HG03196 (cell line): ENCODE results near the gene TACC2.

Experiments
- ATAC-seq: cut with Tn5 transposase; IDR thresholded peaks from one replicate; pipeline ENCODE4 v1.9.1; 2021; ENCODE audit not compliant: unreplicated experiment

TACC2 gene

DNA sequence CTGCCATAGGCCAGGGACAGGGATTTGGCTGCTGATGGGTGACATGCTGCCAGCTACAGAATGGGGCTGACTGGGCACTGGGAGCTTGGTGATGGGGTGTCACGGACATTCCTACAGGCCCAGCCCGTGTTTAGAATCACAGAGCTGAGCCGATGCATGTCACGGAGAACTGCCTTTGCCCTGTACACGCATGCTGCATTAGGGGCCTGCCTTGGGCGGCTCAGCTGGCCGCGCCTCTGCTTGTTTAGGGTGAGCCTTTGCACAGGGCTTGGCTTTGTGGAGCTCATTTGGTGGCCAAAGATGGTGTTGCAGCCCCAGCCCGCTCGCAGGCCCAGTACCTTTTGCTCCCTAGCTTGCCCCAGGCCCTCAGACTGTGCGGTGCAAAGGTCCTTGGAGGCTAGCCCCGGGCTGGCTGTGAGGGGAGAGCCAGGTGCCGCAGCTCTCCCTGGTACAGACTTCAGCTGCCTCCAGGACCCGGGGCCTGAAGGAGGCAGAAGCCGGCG lies 173.8 kb downstream of the TACC2 start:
- ATAC-seq = no peak

DNA sequence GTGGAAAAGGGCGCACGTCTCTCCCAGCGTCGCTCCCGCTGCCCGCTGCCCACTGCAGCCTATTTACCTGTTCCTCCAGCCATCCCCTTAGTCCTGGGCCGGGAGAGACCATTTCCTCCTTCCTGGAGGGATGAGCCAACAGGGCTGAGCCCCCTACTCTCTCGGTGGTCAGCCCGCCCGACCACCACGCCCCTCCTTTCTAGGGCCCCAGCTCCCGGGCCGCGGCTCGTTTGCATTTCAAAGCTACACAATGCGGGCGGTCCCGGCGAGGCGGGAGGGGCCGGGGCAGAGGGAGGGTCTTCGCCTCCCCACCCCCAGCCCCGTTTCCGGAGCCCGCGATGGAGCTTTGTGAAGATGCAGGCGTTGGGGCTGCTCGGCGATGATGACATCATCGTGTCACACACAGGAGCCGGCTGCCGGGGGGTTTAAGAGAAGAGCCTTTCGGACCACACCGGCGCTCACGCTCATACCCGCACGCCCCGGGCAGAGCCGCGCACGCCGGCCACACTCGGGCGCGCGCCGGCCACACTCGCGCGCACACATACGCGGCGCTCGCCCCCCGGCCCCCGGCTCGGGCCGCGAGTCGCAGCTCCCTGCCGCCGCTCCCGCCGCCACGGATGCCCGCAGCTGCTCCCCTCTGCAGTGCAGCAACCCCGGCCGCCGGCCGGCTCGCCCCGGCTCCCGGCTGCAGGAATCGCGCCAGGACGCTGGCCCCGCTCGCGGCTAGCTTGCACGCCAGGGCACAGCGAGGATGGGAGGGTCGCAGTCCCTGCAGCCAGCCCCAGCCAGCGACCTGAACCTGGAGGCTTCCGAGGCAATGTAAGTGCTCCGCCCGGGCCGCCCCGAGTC lies 174.4 kb downstream of the TACC2 start:
- no peak for ATAC-seq

DNA sequence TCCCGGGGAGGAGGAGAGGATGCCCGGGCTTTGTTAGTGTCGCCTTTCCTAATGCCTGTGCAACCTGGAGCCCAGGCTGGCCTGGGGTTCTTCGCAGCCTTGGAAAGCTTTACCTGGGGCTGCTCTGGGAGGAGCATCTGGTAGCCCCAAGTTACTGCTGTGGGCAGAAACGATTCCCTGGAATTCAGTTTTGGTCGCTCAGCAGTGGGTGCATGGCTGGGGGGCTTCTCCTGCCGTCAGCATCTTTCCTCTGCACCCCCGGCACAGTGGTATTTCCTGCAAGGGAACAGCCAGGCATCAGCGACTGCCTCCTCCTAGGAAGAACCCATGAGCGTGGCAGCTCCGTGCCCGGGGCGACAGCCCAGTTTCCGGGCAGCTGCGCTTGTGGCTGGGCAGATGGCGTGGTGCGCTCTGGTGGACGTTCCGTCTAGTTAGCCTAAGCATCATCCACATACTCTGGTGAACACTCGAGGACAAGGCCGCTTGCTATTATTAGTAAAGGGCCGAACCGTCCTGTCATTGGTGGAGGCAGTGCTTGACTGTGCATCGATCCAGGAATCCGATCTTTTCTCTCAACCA lies 175.1 kb downstream of the TACC2 start:
- ATAC-seq = no peak

DNA sequence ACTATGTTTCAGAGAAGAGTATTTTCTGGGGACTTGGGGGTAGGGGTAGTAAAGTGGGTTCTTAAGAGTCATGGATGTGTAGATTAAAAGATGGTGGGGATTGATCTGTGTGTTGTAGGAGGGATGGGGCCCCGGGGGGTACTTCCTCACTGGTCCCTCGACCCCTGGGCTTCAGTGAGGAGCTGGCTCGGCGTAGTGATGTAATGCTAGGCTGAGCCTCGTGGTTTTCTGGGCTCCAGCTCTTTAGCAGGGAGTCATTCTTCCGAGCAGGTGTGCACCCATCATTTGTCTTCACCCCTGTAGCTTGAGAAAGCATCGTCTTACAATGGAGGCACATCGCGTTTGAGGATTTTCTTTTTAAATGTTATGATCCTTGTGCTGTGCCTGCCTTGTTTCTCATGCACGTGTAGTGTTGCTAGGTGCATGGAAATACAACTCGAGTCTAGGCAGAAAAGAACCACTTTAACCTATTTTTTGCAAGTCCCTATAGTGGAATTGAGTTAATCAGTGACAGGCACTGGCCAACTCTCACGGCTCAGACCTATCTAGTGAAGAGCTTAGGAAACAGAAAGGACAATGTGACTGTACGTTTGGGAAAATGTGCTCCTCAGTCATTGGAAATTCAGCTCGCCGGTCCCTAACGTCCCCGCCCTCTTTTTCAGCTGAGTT lies 176.0 kb downstream of the TACC2 start:
- ATAC-seq = no peak

DNA sequence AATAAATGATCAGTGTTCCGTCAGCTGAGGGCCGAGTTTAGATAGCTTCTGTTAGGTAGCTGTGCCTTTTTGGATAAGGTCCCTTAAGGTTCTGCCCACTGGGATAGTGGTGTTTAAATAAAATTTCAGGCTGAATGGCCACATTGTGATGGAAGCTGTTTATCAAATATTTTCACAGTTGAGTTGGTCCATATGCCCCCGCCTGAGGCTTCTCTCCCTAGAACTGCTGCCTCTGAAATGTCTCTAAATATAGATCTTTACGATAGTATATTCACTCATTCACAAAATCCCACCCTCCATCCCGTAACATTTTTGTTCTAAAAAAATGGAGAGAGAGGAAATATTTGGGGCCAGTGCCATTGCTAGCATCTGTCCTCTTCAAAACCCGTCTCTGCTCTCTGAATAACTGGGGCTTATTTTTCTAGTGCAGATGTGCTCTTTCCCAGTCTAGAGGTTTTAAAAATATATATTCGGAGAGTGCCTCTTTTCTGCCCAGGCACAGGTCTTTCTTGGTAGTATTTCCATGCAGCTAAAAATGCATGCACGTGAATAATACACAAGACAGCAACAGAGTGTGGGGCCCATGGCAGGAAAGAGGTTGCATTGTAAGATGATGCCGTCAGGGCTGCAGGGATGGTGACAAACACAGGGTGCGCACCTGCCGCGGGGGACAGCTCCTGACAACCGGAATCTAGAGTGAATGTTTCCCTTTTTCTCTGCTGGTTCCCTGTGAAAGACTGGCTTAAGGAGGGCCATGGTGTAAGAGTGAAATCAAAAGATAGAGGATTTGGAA lies 176.7 kb downstream of the TACC2 start:
- ATAC-seq = no peak

DNA sequence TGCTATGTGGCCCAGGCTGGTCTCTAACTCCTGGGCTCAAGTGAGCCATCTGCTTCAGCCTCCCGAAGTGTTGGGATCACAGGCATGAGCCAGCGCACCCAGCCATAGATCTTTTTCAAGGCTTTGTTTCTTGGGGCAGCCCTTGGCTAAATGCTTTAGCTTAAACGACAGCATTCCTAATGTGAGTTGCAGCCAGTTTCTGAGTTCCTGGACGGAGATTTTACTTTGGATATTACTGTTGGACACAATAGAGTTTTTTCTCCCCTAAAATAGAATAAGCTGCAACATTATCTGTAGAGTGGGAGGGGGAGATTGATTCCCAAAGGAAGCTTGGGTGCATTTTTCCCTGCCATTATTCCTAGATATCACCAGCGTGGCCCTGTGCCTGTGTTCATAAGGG lies 179.1 kb downstream of the TACC2 start:
- ATAC-seq = no peak

DNA sequence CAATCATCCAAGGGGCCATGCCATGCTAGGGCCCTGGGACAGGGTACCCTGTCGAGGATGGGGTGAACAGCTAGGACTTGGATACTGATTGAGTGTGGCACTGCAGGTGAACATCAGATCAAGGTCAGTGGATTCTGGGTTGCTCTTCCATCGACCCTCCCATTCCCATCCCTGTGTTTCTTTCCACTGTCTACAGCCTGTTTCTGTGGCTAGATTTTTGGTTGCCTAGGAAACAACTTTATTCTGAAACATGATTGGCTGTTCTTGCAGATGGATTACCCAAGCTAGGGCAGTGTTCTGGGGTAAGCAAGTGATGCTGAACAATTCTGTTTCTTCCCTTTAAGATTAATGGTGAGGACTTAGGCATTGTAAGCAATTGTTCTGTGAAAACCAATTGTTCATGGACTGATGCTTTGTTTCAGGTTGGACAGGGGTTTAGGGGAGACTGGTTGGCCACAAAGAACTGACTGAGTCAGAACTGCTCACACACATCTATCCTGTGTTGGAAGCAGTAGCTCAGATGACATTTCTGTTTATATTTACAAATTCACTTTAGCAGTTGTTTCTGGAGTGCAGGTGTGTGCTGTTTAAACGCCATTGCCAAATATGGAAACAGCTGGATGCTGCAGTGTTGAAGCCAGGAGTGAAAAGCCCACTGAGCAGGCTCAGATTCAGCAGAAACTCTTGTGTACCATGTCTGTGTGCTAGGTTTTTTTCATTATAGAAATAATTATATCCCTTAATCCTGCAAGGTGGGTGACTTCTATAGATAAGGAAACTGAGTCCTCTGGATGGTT lies 179.8 kb downstream of the TACC2 start:
- ATAC-seq = no peak

DNA sequence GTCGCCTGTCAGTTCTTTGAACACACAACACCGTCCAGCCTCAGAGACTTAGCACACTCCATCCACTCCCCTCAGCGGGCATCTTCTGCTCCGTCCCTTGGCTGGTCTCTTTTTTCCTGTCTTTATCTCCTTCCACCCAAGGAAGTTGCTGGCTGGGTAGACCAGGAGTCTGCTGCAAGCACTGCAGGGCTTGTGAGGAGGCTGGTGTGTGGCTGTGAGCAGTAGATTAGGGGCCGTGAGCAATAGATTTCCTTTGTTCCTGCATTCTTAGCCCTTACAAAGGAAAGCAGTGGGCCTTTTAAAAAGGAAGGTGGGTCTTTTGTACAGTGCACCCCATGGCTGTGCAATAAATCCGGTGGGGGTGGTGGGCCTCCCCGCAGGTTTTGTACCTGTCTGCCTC lies 181.8 kb downstream of the TACC2 start:
- ATAC-seq = no peak

DNA sequence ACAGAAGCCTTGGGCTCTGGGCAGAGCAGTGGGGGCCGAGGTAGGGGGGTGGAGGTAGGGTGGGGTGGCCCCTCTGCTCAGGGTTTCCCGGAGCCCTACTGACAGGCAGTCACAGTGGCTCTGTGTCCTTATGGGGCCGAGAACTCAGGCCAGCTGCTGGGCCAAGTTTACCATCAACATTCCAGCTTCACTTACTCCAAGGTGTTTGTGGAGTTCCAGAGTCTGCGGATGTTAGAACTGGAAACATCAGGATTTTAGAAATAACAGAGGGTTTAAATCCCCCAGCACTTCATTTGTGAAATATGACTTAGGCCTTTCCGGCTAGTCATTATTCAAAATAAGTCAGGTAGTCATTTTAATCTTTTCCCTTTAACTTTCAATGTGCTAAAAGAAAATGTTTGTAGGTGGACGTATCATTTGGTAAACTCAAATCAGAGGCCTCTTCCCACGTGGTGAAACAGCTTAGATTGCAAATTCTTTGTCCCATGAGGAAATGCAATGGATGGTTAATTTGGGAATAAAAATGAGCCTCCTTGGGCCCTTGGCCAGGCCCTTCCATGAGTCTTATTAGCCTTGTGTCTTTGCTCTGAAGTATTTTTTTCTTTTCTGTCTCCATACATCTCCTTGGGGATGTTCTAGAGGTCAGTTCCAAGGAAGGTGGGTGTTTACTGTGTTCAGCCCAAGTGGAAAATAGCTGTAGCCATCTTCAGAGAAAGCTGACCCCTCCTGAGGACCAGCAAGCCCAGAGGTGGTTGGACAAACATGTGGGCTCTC lies 182.5 kb downstream of the TACC2 start:
- no peak for ATAC-seq

DNA sequence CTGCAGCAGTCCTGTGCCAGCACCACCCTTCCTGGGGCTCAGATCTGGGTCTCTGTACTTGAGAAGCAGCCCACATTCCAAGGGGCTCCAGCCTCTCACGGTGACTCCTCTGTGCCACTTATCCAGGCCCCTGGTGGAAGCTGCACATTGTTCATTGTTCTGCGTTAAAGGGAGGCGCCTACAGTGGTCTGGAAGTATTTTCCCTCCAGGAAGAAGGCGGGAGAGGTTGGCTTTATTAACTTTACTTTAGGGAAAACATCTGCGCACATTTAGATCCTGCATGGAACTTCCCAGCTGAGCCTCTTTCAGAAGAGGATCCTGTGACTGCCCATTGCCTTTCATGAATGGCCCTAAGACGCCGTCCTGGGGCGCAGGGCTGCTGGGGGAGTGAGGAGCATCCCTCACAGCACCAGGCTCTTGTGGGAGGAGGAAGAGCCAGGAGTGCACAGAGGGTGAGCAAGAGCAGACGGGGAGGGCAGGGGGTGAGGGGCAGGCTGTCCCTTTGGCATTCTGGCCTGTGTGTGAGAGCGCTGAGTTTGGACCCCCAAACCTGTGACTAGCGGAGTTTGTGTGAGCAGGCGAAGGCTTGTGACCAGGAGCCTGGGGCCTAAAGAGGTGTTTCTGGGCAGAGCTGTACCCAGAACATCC lies 183.5 kb downstream of the TACC2 start:
- ATAC-seq = no peak

DNA sequence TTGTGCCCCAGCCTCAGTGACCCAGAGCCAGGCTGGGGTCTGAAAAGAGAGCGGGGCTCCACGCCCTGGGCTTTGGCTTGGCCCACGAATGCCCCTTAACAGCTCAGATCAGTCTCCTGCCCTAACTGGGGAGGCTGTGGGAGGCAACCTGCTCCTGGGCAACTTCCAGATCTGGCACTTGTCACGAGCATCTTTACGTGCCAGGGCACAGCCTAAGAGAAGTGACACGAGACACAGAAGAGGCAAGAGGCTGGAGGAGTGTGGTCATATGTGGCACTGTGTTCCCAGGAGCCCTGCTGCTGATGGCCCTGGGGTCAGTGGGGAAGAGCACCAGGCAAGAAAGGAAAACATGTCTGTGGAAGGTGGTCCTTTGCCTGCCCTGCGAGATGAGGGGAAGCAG lies 184.4 kb downstream of the TACC2 start:
- no peak for ATAC-seq

DNA sequence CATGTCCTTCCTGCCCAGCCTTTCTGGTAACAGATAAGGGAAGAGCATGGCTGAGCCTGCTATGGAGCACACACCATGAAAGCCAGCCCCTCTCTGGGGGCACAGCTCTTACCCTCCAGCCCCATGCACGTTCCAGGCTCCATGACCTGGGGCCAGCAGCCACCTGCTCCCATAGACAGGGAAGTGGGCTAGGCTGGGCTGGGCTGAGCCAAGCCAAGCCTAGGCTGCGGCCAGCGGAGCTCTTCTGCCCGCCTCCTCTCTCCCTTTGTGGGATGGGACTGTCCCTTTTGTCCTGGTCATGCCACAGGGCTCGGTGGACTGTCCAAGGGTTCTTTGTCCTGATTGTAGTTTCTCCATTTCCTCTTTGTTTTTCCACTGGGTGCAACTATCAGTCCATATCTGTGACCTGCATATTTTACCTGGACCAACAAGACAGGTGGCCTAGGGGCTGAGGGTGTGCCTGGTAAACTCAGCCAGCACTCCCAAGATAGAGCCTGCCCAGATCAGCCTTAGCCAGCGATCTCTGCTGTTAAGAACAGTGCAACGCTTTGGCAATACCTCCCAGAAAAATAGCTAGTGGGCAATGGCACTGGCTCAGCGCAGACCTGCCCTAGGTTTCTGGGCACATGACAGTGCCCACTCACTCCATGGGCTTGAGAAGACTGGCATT lies 184.9 kb downstream of the TACC2 start:
- no peak for ATAC-seq

DNA sequence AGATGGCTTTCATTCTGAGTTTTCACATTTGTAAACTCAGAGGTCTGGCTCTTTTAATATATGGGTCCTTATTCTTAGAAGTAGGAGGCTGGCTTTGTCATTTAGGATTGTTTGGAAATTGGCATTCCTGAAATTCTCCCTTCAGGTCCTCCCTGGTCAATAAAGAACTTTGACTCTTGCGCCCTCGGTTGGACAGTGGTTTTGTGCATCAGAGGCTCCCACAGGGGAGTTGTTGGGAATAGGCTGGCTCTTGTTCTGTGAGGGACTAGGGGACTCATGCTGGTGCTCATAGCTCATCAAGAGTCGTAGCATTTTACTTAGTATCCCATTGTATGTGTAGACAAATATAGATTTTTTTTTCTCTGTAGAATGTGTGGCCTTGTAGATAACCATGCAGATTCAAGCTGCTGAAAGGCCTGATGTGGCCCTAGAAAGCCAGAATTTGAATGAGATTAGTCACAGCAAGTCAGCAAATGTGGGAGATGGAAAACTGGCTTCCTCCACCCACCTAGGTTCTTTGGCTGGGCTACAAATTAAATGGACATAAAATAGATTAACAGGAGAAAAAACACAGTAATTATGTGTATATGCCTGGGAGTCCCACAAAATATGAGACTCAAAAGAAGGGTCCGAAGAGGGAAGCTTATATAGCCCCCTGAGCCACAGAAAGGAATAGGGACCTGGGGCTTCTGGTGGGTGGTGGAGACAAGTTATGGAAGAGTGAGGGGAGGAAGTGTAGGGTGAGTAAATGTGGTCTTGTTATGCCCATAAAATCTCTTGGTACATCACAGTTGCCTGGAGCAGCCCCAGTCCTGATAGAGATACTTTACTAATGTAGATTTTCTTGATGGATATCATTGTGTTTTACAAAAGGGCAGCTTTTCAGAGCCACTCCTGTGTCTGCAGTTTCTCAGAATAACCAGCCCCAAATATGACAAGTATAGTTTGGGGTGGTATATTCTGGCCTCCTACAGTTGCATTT lies 187.6 kb downstream of the TACC2 start:
- ATAC-seq = no peak

DNA sequence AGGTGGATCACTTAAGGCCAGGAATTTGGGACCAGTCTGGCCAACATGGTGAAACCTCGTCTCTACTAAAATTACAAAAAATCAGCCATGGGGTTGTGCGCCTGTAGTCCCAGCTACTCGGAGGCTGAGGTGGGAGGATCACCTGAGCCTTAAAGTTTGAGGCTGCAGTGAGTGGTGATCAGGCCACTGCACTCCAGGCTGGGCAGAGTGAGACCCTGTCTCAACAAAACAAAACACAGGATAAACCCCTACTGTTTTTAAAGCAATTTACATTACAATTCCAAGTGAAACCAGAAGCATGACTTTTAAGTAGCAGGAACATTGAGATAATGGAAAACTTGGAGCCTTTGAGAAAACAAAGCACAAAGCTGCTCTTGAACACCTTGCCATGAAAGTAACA lies 189.7 kb downstream of the TACC2 start:
- no peak for ATAC-seq

DNA sequence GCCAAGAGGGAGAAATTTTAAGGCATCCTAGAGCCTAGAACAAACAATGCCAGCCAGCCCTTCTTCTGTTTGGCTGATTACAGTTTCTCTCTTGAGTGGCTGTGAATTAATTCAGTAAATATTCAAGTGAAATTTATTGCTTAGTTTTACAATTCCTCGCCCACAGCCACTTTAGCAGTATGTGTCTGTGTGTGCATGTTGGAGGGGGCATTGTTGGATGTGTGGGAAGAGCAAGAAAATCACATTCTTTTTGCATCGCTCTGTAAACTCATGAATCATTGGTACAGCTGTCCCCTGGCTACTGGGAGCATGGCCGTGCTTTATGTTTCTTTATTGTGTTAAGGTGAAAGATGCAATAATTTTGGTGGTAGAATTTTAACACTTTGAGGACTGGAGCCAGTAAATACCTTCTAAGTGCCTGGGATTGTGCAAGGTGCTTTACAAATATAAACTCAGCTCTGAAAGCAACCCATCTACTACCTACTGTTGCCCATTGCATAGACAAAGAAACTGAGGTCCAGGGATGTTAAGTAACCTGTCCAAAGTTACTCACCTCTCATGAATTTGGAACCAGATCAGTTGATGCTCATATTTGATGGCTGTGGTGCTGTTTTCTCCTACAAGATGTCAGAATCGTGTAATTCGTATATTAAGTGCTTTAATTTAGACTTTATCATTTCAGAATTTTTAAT lies 192.2 kb downstream of the TACC2 start:
- ATAC-seq = no peak

DNA sequence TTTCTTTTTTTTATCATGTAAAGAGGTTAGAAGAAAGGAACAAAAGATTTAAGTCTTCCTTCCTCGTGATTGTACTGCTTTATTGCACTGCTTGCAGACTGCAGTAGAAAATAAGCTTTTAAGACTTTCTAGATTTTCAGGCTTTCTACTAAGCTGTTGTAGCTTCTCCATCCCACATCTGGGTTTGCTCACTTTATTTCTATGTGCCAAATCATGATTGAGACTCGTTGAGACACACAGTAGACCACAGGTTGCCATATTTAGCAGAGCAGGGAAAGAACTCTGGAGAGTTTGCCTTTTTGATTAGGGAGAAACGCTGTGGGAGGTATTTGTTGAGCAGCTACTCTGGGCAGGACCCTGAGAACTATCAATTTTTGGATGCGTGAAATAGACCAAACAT lies 192.9 kb downstream of the TACC2 start:
- no peak for ATAC-seq

DNA sequence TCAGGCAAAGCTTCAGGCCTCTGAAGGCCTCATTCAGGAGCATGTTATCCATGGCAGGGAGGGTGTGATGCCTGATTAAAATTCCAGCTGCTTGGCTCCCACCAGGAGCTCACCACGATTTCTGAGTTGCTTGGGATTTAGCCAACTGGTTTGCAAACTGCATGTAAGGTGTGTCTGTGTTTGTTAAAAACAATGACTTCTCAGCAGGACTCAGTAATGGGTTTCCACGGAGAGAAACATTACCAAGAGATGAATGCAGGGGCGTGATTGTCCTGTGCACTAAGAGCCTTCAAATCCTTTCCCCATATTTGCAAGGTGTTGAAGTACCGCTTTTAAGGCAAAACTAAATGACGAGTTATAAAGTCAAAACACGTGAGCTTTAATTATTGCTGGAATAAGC lies 193.3 kb downstream of the TACC2 start:
- no peak for ATAC-seq
